HUES6 (cell line): ENCODE results near the gene SPINK4.

Experiments
- H3K27ac ChIP-seq: 2 replicates; pipeline ENCODE4 v1.7.0; 2013; ENCODE audit warnings: low read depth, mild to moderate bottlenecking, low read length, inconsistent platforms
- H3K27me3 ChIP-seq: 2 replicates; pipeline ENCODE4 v1.6.1; 2013; ENCODE audit warnings: low read length; ENCODE audit not compliant: control insufficient read depth, insufficient read depth
- H3K36me3 ChIP-seq: 2 replicates; pipeline ENCODE4 v1.6.1; 2013; ENCODE audit warnings: low read length; ENCODE audit not compliant: control insufficient read depth, insufficient read depth
- H3K4me1 ChIP-seq: 2 replicates; pipeline ENCODE4 v1.6.1; 2013; ENCODE audit warnings: low read length; ENCODE audit not compliant: control insufficient read depth, insufficient read depth
- H3K4me3 ChIP-seq: 2 replicates; pipeline ENCODE4 v1.5.1; 2013; ENCODE audit warnings: low read depth, low read length
- H3K9ac ChIP-seq: one replicate; pipeline ENCODE4 v1.6.1; 2013; ENCODE audit warnings: mild to moderate bottlenecking, low read length
- H3K9me3 ChIP-seq: 2 replicates; pipeline ENCODE4 v1.6.1; 2013; ENCODE audit warnings: low read depth, low read length; ENCODE audit not compliant: control insufficient read depth, insufficient read depth

SPINK4 gene

GRCh38 chr9:33211695-33212393 is 28.1 kb upstream of the SPINK4 start:
- H3K36me3 ChIP-seq, result no peaks in the 10 kb centered on the region
- H3K4me1 ChIP-seq, result peaks cover 11% of the 10 kb centered on the region
- H3K9ac ChIP-seq, result no peak overlapping the region
- H3K4me3 ChIP-seq, result no peak overlapping the region
- no peak overlapping the region for H3K27ac ChIP-seq
- no peaks in the 10 kb centered on the region for H3K9me3 ChIP-seq
- peaks cover 4% of the 10 kb centered on the region; the same call in 1 of the 2 replicates for H3K27me3 ChIP-seq

GRCh38 chr9:33220681-33221567 is 19.0 kb upstream of the SPINK4 start:
- H3K27ac ChIP-seq, result no peak overlapping the region
- no peaks in the 10 kb centered on the region for H3K4me1 ChIP-seq
- H3K36me3 ChIP-seq, result no peaks in the 10 kb centered on the region
- no peak overlapping the region for H3K4me3 ChIP-seq
- no peaks in the 10 kb centered on the region for H3K9me3 ChIP-seq
- H3K9ac ChIP-seq, result no peak overlapping the region
- H3K27me3 ChIP-seq, result peaks cover 4% of the 10 kb centered on the region; the same call in 1 of the 2 replicates

GRCh38 chr9:33221568-33221884 is 18.4 kb upstream of the SPINK4 start:
- Histone ChIP-seq H3K36me3 (no peaks in the 10 kb centered on the region), H3K4me3 (no peak overlapping the region), H3K27me3 (peaks cover under 1% of the 10 kb centered on the region; the same call in 1 of the 2 replicates), H3K4me1 (no peaks in the 10 kb centered on the region), H3K9ac (no peak overlapping the region), H3K9me3 (no peaks in the 10 kb centered on the region), H3K27ac (no peak overlapping the region)

GRCh38 chr9:33222031-33222430 is 17.9 kb upstream of the SPINK4 start:
- Histone ChIP-seq H3K4me1 (no peaks in the 10 kb centered on the region), H3K9ac (no peak overlapping the region), H3K27me3 (no peaks in the 10 kb centered on the region), H3K27ac (no peak overlapping the region), H3K36me3 (no peaks in the 10 kb centered on the region), H3K4me3 (no peak overlapping the region), H3K9me3 (no peaks in the 10 kb centered on the region)

- H3K9ac ChIP-seq, result no peak overlapping the region
- H3K36me3 ChIP-seq, result no peaks in the 10 kb centered on the region
- H3K27ac ChIP-seq, result no peak overlapping the region
- no peak overlapping the region for H3K4me3 ChIP-seq
- H3K9me3 ChIP-seq, result no peaks in the 10 kb centered on the region
- H3K4me1 ChIP-seq, result no peaks in the 10 kb centered on the region
- no peaks in the 10 kb centered on the region for H3K27me3 ChIP-seq
Observed at GRCh38 chr9:33223696-33224095, 16.3 kb upstream of the SPINK4 start.

- Histone ChIP-seq H3K27me3 (no peaks in the 10 kb centered on the region), H3K9ac (no peak overlapping the region), H3K4me3 (no peak overlapping the region), H3K27ac (no peak overlapping the region), H3K36me3 (no peaks in the 10 kb centered on the region), H3K9me3 (no peaks in the 10 kb centered on the region), H3K4me1 (no peaks in the 10 kb centered on the region)
Observed at GRCh38 chr9:33225319-33226147, 14.4 kb upstream of the SPINK4 start.

- Histone ChIP-seq H3K9ac (no peak overlapping the region), H3K9me3 (no peaks in the 10 kb centered on the region), H3K4me3 (no peak overlapping the region), H3K27ac (no peak overlapping the region), H3K4me1 (no peaks in the 10 kb centered on the region), H3K36me3 (no peaks in the 10 kb centered on the region), H3K27me3 (0 out of 2 replicates have a peak, but pooled peaks cover under 1% of the 10 kb centered on the region)
Observed at GRCh38 chr9:33227008-33227398, 13.0 kb upstream of the SPINK4 start.

GRCh38 chr9:33227741-33228140 is 12.2 kb upstream of the SPINK4 start:
- Histone ChIP-seq H3K4me3 (no peak overlapping the region), H3K9ac (no peak overlapping the region), H3K4me1 (no peaks in the 10 kb centered on the region)

GRCh38 chr9:33228606-33229005 is 11.4 kb upstream of the SPINK4 start:
- H3K36me3 ChIP-seq, result no peaks in the 10 kb centered on the region
- H3K4me1 ChIP-seq, result no peaks in the 10 kb centered on the region
- no peaks in the 10 kb centered on the region for H3K9me3 ChIP-seq
- H3K9ac ChIP-seq, result no peak overlapping the region
- H3K27me3 ChIP-seq, result peaks cover 6% of the 10 kb centered on the region; the same call in 1 of the 2 replicates
- no peak overlapping the region for H3K4me3 ChIP-seq
- H3K27ac ChIP-seq, result no peak overlapping the region

More at GRCh38 chr9:33227741-33228140, 12.2 kb upstream of the SPINK4 start:
- no peaks in the 10 kb centered on the region for H3K36me3 ChIP-seq
- H3K9me3 ChIP-seq, result no peaks in the 10 kb centered on the region
- H3K27ac ChIP-seq, result no peak overlapping the region
- H3K27me3 ChIP-seq, result peaks cover 3% of the 10 kb centered on the region; the same call in 1 of the 2 replicates

- H3K27me3 ChIP-seq, result peaks cover 8% of the 10 kb centered on the region; the same call in 1 of the 2 replicates
- no peaks in the 10 kb centered on the region for H3K4me1 ChIP-seq
- H3K9ac ChIP-seq, result no peak overlapping the region
- no peaks in the 10 kb centered on the region for H3K9me3 ChIP-seq
- no peaks in the 10 kb centered on the region for H3K36me3 ChIP-seq
- no peak overlapping the region for H3K27ac ChIP-seq
- no peak overlapping the region for H3K4me3 ChIP-seq
Observed at GRCh38 chr9:33229359-33230114, 10.4 kb upstream of the SPINK4 start.
